HG02763 (cell line): ENCODE data around the gene ZDHHC9.
"Not testable (repeated sequence)": the region's sequence is repeated elsewhere in the genome, so short reads cannot be mapped to it uniquely, and the experiment has no call there.

ENCODE experiments used
- ATAC-seq: cut with Tn5 transposase; IDR thresholded peaks from one replicate; pipeline ENCODE4 v1.9.1; 2021; ENCODE audit warnings: mild to moderate bottlenecking, moderate library complexity; ENCODE audit not compliant: unreplicated experiment

Gene ZDHHC9

DNA sequence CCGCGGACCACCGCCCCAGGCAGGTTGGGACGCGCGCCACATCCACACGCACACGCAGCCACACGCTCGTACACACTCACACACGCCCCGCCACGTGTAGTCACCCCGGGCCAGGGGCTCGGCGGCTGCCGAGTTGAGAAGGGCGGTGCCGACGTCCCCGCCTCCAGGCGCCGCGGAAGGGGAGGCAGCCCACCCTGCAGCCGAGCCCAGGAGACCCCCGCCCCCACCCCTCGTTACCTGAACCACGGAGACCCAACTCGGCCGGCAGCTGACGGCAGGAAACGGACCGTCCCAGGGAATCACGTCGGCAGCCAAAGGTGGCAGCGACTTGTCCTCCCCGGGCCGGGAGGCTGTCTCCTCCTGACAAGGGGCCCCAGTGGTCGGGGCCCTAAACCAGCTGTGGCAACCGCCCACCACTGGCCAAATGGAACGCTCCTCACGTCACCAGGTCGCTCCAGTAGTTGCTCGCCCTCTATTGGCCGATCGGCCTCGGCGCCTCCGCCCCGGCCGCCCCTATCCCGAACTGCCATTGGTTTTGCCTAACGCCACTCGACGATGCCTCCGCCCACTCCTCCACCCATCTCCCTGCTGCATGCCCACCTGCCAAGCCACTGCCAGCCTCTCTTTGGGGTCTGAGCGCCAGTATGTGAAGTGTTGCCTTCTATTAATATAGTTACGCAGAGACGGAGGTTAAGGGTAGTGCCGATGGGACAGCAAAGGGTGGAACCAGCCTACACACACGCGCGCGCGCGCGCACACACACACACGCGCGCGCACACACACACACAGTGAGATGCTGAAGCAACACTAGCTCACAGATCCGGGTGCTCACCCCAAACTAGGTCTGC, at the start of gene ZDHHC9:
TSS of gene ZDHHC9 (minus strand) at position 428 of the 848 bp plus-strand sequence. CDS start 1,941 bp downstream, outside the sequence.
- peak; percentile 97 for ATAC-seq

- ATAC-seq = no peak
These were observed 33.7 kb upstream of the ZDHHC9 start for GRCh38 chrX:129877401-129877800.

DNA sequence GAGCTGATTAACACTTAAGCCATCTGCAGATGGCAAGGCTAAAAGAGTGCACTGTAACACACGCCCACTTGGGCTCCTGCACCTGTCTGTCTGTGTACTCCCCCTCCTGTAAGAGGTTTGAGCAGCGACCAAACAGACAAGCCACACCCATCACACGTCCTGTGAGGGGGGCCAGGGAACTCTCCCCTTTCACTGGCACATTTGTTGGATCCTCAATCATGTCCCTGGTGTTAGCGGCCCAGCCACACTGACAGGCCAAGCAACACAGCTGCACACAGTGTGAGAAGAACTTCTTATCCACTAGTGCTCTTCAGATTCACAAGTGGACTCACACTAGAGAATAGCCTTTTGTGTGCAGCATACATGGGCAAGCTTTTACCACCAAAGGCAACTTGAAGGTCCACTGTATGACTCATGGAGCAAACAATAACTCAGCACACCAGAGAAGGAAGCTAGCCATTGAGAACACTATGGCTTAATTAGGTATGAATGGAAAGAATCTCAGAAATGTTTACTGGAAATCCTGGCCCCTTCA, 33.2 kb upstream of the ZDHHC9 start:
- no peak for ATAC-seq

- ATAC-seq = no peak
These were observed 32.0 kb upstream of the ZDHHC9 start for GRCh38 chrX:129875669-129876068.

DNA sequence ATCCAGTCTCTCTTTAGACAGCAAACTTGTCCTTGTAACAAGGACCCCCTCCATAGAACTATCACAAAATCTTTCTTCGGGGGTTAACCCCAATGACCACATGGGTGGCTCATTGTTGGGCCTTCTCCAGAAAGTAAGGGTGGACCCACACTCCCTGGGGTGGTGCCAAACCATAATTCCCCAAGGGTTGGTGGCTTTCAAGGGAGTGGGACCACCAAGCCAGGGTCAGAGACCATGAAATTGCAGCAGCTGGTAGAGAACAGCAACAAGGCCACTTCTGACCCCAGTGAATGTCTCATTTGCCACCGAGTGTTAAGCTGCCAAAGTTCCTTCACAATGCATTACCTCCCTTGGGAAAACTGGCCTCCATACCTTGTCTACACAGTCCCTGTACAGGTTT, 28.8 kb upstream of the ZDHHC9 start:
- no peak for ATAC-seq

GRCh38 chrX:129866321-129866720, 22.6 kb upstream of the ZDHHC9 start:
- ATAC-seq = not testable (repeated sequence)

DNA sequence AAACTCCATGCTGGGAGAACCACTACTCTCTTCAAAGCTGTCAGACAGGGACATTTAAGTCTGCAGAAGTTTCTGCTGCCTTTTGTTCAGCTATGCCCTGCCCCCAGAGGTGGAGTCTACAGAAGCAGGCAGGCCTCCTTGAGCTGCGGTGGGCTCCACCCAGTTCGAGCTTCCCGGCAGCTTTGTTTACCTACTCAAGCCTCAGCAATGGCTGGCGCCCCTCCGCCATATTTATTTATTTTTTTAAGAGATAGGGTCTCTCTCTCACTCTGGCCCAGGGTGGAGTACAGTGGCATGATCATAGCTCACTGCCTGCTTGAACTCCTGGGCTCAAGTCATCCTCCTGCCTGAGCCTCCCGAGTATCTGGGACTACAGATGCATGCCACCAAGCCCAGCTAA, 15.4 kb upstream of the ZDHHC9 start:
- ATAC-seq = not testable (repeated sequence)

- not testable (repeated sequence) for ATAC-seq
These were observed 8.1 kb upstream of the ZDHHC9 start for GRCh38 chrX:129851825-129852224.

DNA sequence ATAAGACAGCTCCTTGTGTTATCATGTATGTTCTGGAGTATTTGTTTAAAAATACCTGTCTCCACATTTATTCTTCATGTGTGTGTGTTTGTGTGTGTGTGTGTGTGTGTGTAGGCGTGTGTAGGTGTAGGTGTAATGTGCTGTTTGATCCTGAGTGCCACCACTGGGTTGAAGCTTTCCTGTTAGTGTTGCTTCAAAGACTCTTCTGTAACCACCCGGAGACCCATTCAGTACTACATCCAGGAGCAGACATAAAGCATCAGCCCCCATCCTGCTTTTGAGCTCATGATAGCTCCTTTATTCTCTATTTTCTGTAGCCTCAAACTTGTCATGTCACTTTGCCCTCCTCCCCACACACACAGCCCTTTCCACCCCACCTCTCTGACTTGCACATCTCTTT, 3.0 kb upstream of the ZDHHC9 start:
- no peak for ATAC-seq

DNA sequence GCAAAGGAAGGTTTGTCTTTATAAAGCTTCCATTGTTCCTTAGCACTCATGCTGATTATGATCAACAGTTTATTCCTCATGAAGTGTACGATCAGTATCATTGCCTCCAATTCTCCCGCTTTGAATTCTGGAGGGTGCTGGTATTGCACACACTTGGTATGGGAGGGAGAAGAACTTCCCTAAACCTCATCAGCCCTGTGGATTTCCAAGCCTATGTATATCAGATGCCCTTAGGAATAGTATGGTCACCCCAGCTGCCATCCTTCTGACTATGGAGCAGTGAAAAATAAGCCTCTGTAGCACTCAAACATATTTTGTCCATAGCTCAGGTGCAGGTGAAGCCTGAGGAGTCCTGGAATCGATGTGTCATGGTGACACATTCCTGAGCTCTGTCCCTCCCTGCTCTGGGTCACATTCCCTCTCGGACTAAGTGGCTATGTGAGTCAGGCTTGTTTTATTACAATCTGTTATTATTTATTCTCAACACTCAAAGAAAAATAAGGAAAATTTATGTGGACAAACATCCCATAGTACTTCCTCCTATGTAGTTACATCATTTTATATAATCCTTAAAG, 2.0 kb upstream of the ZDHHC9 start:
- no peak for ATAC-seq

GRCh38 chrX:129843209-129843458, 552 bp downstream of the ZDHHC9 start:
- no peak for ATAC-seq

DNA sequence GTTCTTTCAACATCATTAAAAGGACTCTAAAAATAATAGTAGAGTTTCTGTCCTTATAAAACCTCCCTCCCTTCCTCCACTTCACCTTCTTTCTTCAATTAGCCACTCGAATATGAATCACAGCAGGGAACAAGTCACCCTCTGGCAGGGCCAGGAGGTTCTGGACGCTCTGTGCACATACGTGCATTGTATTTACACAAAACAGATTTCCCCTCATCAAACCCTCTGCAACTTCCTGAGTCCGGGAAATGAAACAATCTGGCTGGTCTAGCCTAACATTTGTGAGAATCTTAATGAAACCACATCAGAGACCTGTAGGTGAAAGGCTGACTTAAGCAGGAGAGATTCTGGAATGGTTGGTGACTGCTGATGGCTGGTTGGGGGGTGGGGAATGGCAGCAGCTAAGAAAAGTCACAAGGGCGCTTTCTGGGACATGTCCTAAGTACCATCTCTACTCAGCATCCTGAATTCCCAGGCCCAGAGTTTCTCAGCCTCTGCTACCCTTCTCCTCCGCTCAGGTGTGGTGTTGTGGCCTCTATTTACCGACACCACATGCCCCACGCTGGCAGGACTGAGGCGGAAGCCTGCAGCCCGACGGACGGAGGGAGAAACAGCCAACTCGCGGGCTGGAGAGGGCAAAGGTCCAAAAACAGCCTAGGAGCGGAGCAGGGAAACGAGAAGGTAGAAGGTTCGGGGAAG, 1.0 kb downstream of the ZDHHC9 start:
- ATAC-seq = no peak

DNA sequence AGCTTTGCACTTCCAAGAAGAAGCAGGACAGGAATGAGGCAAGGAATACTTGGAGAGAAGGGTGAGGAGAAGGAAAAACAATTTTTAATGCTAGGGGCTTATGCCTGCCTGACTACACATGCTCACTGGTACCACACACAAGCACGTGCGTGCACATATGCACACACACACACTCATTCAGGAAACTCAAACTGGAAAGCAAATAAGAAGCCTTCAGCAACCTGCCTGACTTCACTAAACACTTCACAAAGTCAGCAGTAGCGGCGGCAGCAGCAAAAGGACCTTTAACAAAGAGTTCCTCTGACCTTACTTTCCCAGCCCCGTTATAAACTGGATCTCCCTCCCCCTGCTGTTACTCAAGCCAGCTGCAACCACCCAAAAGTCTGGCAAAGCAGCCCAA, 3.3 kb downstream of the ZDHHC9 start:
- ATAC-seq = no peak

DNA sequence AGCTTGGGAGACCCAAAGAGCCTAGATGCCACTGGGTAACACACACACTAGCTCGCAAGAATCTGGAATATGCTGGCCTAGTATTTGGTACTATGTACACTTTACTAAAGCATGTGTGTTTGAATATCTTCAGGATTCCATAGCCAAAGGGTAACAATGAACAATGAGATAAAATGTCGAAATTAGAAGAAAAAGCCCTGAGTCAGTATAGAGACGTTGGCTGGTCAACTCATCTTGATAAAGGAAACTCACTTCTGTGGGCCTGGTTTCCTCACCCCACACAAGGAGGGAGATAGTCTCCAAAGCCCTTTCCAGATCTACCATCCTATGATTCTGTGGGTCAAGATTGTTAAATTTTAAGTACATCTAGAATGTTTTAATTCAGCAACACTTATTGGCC, 6.9 kb downstream of the ZDHHC9 start:
- no peak for ATAC-seq

DNA sequence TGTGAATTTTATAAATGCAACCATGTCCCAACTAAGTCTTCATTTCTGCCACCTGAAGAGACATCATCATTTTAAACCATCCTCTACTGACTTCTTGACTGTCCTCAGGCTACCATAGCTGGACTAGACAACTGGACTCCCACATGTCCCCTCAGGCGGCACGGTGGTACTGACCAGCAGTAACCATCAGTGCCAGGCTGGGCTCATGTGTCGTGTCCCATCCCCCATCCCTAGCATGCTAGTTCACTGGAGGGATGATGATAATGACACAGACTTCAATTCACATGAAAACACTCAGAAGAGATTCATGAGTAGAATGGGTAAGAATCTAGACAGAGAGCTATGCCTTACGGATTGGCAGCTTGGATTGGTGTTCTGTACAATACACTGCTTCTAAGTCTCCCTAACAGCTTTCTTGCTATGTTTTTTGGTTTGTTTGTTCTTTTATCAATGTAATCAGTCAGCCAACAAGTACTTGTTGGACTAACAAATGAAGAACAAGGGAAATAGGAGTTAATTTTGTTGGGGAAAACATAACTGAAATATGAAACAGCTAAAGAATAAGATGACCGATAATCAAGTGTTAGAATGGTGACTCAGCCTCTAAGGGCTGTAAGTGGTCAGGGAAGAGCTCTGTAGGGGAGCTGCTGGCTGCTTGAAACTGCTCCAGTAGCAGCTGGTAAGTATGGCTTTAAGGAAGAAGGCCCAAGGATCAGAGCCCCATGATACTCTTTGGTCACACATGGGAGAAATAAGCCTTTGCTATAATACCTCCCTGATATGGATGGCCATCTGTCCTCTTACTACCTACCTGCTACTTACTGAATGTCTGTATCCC, 10.3 kb downstream of the ZDHHC9 start:
- ATAC-seq = no peak

GRCh38 chrX:129831091-129831885, 12.4 kb downstream of the ZDHHC9 start:
- ATAC-seq = no peak

GRCh38 chrX:129830494-129830893, 13.2 kb downstream of the ZDHHC9 start:
- ATAC-seq = no peak

GRCh38 chrX:129825746-129826505, 17.8 kb downstream of the ZDHHC9 start:
- ATAC-seq = no peak

GRCh38 chrX:129824620-129825019, 19.1 kb downstream of the ZDHHC9 start:
- ATAC-seq = no peak
